Skeletal muscle cell (primary cell): ENCODE measurements around the gene STARD6.
"Not testable (repeated sequence)": the region's sequence is repeated elsewhere in the genome, so short reads cannot be mapped to it uniquely, and the experiment has no call there.

ENCODE experiments used
- DNase-seq: peaks from one replicate; pipeline ENCODE4 v3.0.0-alpha.2; 2010; ENCODE audit warnings: low read depth
- H3K4me3 ChIP-seq: 2 replicates; pipeline ENCODE4 v1.5.1; 2011; ENCODE audit warnings: low read depth, mild to moderate bottlenecking, control low read depth, low read length, moderate library complexity

The STARD6 gene

GRCh38 chr18:54357082-54357659 lies 487 bp downstream of the STARD6 start:
- DNase-seq, result no peak
- peak overlapping the region; percentile 81 for H3K4me3 ChIP-seq

GRCh38 chr18:54351186-54351585 lies 6.5 kb downstream of the STARD6 start:
- no peak for DNase-seq

GRCh38 chr18:54338230-54338629 lies 19.4 kb downstream of the STARD6 start:
- H3K4me3 ChIP-seq, result no peak overlapping the region
- DNase-seq, result no peak

More at GRCh38 chr18:54351186-54351585, 6.5 kb downstream of the STARD6 start:
- H3K4me3 ChIP-seq, result no peak overlapping the region

GRCh38 chr18:54335638-54336173 lies 22.0 kb downstream of the STARD6 start:
- DNase-seq, result no peak
- H3K4me3 ChIP-seq, result no peak overlapping the region

- no peak for DNase-seq
Observed at GRCh38 chr18:54330768-54331548, 26.7 kb downstream of the STARD6 start.

GRCh38 chr18:54329787-54330186 lies 27.9 kb downstream of the STARD6 start:
- no peak for DNase-seq

More at GRCh38 chr18:54330768-54331548, 26.7 kb downstream of the STARD6 start:
- no peak overlapping the region for H3K4me3 ChIP-seq

GRCh38 chr18:54327818-54328217 lies 29.8 kb downstream of the STARD6 start:
- DNase-seq, result no peak
- no peak overlapping the region for H3K4me3 ChIP-seq

More at GRCh38 chr18:54329787-54330186, 27.9 kb downstream of the STARD6 start:
- no peak overlapping the region for H3K4me3 ChIP-seq

GRCh38 chr18:54323970-54324369 lies 33.7 kb downstream of the STARD6 start:
- no peak for DNase-seq
- no peak overlapping the region for H3K4me3 ChIP-seq

- DNase-seq, result no peak
- no peak overlapping the region for H3K4me3 ChIP-seq
Observed at GRCh38 chr18:54323561-54323960, 34.1 kb downstream of the STARD6 start.

GRCh38 chr18:54316071-54316820 lies 41.4 kb downstream of the STARD6 start:
- H3K4me3 ChIP-seq, result no peak overlapping the region
- no peak for DNase-seq

GRCh38 chr18:54309564-54309963 lies 48.1 kb downstream of the STARD6 start:
- not testable (repeated sequence) for H3K4me3 ChIP-seq, DNase-seq

- no peak overlapping the region for H3K4me3 ChIP-seq
- DNase-seq, result no peak
Observed at GRCh38 chr18:54303408-54303807, 54.2 kb downstream of the STARD6 start.

GRCh38 chr18:54298991-54299390 lies 58.7 kb downstream of the STARD6 start:
- DNase-seq, H3K4me3 ChIP-seq: not testable (repeated sequence)

- no peak overlapping the region for H3K4me3 ChIP-seq
- DNase-seq, result no peak
Observed at GRCh38 chr18:54296062-54296461, 61.6 kb downstream of the STARD6 start.

- H3K4me3 ChIP-seq, result no peak overlapping the region
- DNase-seq, result no peak
Observed at GRCh38 chr18:54294274-54294673, 63.4 kb downstream of the STARD6 start.

GRCh38 chr18:54284981-54285785 lies 72.5 kb downstream of the STARD6 start:
- peak; percentile 36 for DNase-seq
- H3K4me3 ChIP-seq, result no peak overlapping the region

- no peak for DNase-seq
- no peak overlapping the region for H3K4me3 ChIP-seq
Observed at GRCh38 chr18:54284535-54284934, 73.1 kb downstream of the STARD6 start.

- no peak overlapping the region for H3K4me3 ChIP-seq
- DNase-seq, result no peak
Observed at GRCh38 chr18:54280220-54280569, 77.5 kb downstream of the STARD6 start.

- no peak overlapping the region for H3K4me3 ChIP-seq
- no peak for DNase-seq
Observed at GRCh38 chr18:54279477-54280219, 78.0 kb downstream of the STARD6 start.
